Endodermal cell (in vitro differentiated cells): ENCODE data around the gene TAOK2. TPM values are rescaled to one million over a fixed set of nuclear protein-coding genes. Genes with fewer than 3 reads are reported as not detected.

Source experiments
- DNase-seq: peaks from one replicate; pipeline ENCODE4 v3.0.0-alpha.2; 2017
- H3K27ac ChIP-seq: 2 replicates; pipeline ENCODE4 v1.5.1; 2013; ENCODE audit warnings: mild to moderate bottlenecking, low read depth, low read length, moderate library complexity
- H3K27me3 ChIP-seq: 2 replicates; pipeline ENCODE4 v1.6.1; 2013; ENCODE audit warnings: mild to moderate bottlenecking, low read length, moderate library complexity; ENCODE audit not compliant: insufficient read depth, control insufficient read depth, poor library complexity, severe bottlenecking
- H3K36me3 ChIP-seq: 2 replicates; pipeline ENCODE4 v1.7.0; 2013; ENCODE audit warnings: mild to moderate bottlenecking, low read length, moderate library complexity; ENCODE audit not compliant: control insufficient read depth, insufficient read depth
- H3K4me1 ChIP-seq: one replicate; pipeline ENCODE4 v1.7.0; 2013; ENCODE audit warnings: low read length; ENCODE audit not compliant: control insufficient read depth, insufficient read depth
- H3K4me3 ChIP-seq: 2 replicates; pipeline ENCODE4 v1.5.1; 2013; ENCODE audit warnings: mild to moderate bottlenecking, low read length, moderate library complexity
- H3K9ac ChIP-seq: 2 replicates; pipeline ENCODE4 v1.6.1; 2013; ENCODE audit warnings: mild to moderate bottlenecking, low read length, moderate library complexity; ENCODE audit not compliant: poor library complexity, severe bottlenecking; ENCODE audit errors: extremely low read depth
- H3K9me3 ChIP-seq: 2 replicates; pipeline ENCODE4 v1.6.1; 2013; ENCODE audit warnings: mild to moderate bottlenecking, low read length, moderate library complexity; ENCODE audit not compliant: control insufficient read depth
- H3K27ac Mint-ChIP-seq: 2 replicates; pipeline ENCODE4 v1.8.0; 2020; ENCODE audit warnings: mixed read lengths
- H3K27me3 Mint-ChIP-seq: 2 replicates; pipeline ENCODE4 v1.8.0; 2021; ENCODE audit warnings: mild to moderate bottlenecking, mixed read lengths; ENCODE audit not compliant: insufficient read depth
- H3K36me3 Mint-ChIP-seq: 2 replicates; pipeline ENCODE4 v1.8.0; 2020; ENCODE audit warnings: low read depth, mixed read lengths
- H3K4me1 Mint-ChIP-seq: 2 replicates; pipeline ENCODE4 v1.8.0; 2020; ENCODE audit warnings: mixed read lengths
- H3K4me3 Mint-ChIP-seq: 2 replicates; pipeline ENCODE4 v1.8.0; 2020; ENCODE audit warnings: mild to moderate bottlenecking, moderate library complexity, mixed read lengths
- H3K9me3 Mint-ChIP-seq: 2 replicates; pipeline ENCODE4 v1.8.0; 2020; ENCODE audit warnings: mild to moderate bottlenecking, mixed read lengths
- WGBS, 2 experiments: methylation state at CpG; one replicate each; pipeline versions ENCODE4 v1.1.5 to v1.1.7; 2013; ENCODE audit warnings: missing lambda C conversion rate in 2 of 2, mixed read lengths in 1 of 2; ENCODE audit not compliant: insufficient coverage in 1 of 2, insufficient read length in 1 of 2; 5-methylcytosine and 5-hydroxymethylcytosine counted together
- total RNA-seq, 2 donors: library from RNA; stranded (reverse); fragmentation: NEBNext Ultra II Directional in 1 of 2; extraction: Animal tissue kit (Norgen Biotek cat#: 25700) in 1 of 2; gene quantifications; 2 replicates in 1 of 2; 3 replicates in 1 of 2; pipeline ENCODE4 v1.2.1, GENCODE V29; 2021
- TF ChIP-seq, protein P1 (sequence below): fragments of 200-600 bp; sonication (generic); conservative IDR thresholded peaks from 2 replicates; pipeline ENCODE4 v1.5.0; 2021; ENCODE audit warnings: antibody characterized with exemption, mild to moderate bottlenecking

Gene TAOK2
- total RNA-seq, 2 donors from 2014 or later, result 44.6 to 50.2 TPM

DNA sequence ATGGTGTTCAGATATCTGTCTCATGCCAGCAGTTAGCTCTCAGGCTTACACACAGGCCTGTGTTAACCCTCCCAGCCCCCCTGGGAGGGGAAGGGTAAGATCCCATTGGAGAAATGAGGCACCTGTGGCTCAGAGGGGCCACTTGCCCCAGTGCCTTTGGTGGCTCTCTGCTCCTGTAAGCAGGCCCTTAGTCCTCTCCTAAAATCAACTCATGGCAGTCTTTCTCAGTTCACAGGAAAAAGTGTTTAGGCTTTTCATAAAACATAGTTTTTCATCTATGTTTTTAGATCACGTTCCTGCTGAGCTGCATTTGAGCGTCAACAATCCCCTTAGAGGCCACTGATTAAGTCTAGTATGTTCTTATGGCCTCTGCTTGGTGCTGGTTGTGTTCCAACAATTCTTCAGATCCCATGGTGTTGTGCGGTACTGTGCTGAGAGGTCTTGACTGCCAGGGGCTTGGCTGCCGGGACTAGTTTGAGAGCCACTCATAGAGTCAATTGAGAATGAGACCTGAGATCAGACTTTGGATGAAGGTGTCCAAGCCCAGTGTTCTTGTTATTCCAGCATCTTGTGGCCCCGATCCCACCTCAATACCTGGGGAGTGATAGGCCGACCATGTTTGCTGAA is 10.6 kb downstream of the TAOK2 start:
- Histone ChIP-seq H3K9me3 (no peaks in the 10 kb centered on the region), H3K27me3 (no peaks in the 10 kb centered on the region), H3K4me3 (no peak overlapping the region), H3K27ac (no peak overlapping the region), H3K36me3 (peaks cover 90% of the 10 kb centered on the region), H3K4me1 (no peaks in the 10 kb centered on the region), H3K9ac (no peak overlapping the region)
- Mint-ChIP-seq H3K9me3 (no peaks in the 10 kb centered on the region), H3K27ac (no peak overlapping the region), H3K36me3 (peaks cover 70% of the 10 kb centered on the region), H3K4me3 (no peak overlapping the region), H3K27me3 (no peaks in the 10 kb centered on the region), H3K4me1 (no peaks in the 10 kb centered on the region)
- DNase-seq, result no peak
- TF ChIP-seq, protein P1, sequence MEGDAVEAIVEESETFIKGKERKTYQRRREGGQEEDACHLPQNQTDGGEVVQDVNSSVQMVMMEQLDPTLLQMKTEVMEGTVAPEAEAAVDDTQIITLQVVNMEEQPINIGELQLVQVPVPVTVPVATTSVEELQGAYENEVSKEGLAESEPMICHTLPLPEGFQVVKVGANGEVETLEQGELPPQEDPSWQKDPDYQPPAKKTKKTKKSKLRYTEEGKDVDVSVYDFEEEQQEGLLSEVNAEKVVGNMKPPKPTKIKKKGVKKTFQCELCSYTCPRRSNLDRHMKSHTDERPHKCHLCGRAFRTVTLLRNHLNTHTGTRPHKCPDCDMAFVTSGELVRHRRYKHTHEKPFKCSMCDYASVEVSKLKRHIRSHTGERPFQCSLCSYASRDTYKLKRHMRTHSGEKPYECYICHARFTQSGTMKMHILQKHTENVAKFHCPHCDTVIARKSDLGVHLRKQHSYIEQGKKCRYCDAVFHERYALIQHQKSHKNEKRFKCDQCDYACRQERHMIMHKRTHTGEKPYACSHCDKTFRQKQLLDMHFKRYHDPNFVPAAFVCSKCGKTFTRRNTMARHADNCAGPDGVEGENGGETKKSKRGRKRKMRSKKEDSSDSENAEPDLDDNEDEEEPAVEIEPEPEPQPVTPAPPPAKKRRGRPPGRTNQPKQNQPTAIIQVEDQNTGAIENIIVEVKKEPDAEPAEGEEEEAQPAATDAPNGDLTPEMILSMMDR, result no peak
- WGBS, 2 experiments, result 97 to 98% methylated on average over 3 to 6 of the region's 6 CpGs

DNA sequence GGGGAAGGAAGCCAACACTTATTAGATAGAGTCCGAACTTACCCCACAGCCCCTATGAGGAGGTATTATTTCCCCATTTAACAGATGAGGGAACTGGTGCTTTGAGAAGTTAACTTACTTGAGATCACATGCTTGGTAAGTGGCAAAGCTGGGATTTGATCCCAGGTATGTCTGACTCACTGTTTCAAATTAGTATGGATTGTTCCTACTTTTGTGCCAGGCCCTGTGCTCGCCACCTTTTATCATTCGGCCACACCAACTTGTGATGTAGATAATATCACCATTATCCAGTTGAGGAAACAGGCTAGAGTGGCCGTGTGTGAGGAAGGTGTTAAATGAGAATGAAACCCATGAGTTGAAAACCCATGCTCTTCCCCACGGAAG is 11.1 kb downstream of the TAOK2 start:
- no peak overlapping the region for H3K27ac ChIP-seq
- no peak overlapping the region for H3K27ac Mint-ChIP-seq
- 93 to 100% methylated on average over 2 to 4 of the region's 5 CpGs for WGBS, 2 experiments
- H3K9ac ChIP-seq, result no peak overlapping the region
- TF ChIP-seq, protein P1, result no peak
- H3K9me3 ChIP-seq, result no peaks in the 10 kb centered on the region
- no peaks in the 10 kb centered on the region for H3K9me3 Mint-ChIP-seq
- no peaks in the 10 kb centered on the region for H3K4me1 Mint-ChIP-seq
- H3K4me1 ChIP-seq, result no peaks in the 10 kb centered on the region
- peaks cover 90% of the 10 kb centered on the region for H3K36me3 ChIP-seq
- no peaks in the 10 kb centered on the region for H3K27me3 Mint-ChIP-seq
- no peaks in the 10 kb centered on the region for H3K27me3 ChIP-seq
- H3K4me3 Mint-ChIP-seq, result no peak overlapping the region
- H3K4me3 ChIP-seq, result no peak overlapping the region
- no peak for DNase-seq
- peaks cover 69% of the 10 kb centered on the region for H3K36me3 Mint-ChIP-seq

- Histone ChIP-seq H3K9ac (no peak overlapping the region), H3K9me3 (no peaks in the 10 kb centered on the region), H3K4me1 (no peaks in the 10 kb centered on the region), H3K36me3 (peaks cover 90% of the 10 kb centered on the region), H3K27ac (no peak overlapping the region), H3K4me3 (no peak overlapping the region), H3K27me3 (no peaks in the 10 kb centered on the region)
- TF ChIP-seq, protein P1, result no peak
- DNase-seq, result no peak
- Mint-ChIP-seq H3K4me1 (no peaks in the 10 kb centered on the region), H3K4me3 (no peak overlapping the region), H3K27ac (no peak overlapping the region), H3K27me3 (no peaks in the 10 kb centered on the region), H3K9me3 (no peaks in the 10 kb centered on the region), H3K36me3 (peaks cover 70% of the 10 kb centered on the region)
- WGBS, 2 experiments, result 96 to 97% methylated on average over 20 to 28 of the region's 28 CpGs
Observed at GRCh38 chr16:29985271-29985811, 11.7 kb downstream of the TAOK2 start.
